ENCODE results near the gene ARHGAP25.

DNA sequence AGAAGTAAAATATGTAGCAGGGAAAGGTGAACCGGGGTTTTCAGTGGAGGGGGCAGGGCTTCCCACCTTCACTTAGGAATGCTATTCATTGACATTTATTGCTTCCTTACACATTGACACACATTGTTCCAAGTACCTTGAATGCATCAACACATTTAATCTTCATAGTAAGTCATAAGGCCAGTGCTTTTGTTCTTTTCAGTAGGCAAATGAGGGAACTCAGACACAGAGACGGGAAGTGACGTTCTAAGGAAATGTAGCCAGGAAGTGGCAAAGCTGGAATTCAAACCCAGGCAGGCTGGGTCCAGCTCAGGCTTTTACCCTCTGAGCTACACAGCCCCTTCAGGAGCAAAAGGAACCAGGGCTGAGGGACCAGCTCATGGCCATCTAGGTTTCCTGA is 115.9 kb downstream of the ARHGAP25 start:
- TF ChIP-seq, protein P1, sequence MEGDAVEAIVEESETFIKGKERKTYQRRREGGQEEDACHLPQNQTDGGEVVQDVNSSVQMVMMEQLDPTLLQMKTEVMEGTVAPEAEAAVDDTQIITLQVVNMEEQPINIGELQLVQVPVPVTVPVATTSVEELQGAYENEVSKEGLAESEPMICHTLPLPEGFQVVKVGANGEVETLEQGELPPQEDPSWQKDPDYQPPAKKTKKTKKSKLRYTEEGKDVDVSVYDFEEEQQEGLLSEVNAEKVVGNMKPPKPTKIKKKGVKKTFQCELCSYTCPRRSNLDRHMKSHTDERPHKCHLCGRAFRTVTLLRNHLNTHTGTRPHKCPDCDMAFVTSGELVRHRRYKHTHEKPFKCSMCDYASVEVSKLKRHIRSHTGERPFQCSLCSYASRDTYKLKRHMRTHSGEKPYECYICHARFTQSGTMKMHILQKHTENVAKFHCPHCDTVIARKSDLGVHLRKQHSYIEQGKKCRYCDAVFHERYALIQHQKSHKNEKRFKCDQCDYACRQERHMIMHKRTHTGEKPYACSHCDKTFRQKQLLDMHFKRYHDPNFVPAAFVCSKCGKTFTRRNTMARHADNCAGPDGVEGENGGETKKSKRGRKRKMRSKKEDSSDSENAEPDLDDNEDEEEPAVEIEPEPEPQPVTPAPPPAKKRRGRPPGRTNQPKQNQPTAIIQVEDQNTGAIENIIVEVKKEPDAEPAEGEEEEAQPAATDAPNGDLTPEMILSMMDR (conservative IDR thresholded peaks at IDR 0.05): no peak
- no peak for TF ChIP-seq ZFX (IDR thresholded peaks at IDR 0.05)

Data from C4-2B (cell line).